Measurements from ENCODE around the gene LRGUK.

- TF ChIP-seq MYC (IDR thresholded peaks at IDR 0.05; ENCODE audit: low read depth, low read length) = no peak
- TF ChIP-seq, protein P1, sequence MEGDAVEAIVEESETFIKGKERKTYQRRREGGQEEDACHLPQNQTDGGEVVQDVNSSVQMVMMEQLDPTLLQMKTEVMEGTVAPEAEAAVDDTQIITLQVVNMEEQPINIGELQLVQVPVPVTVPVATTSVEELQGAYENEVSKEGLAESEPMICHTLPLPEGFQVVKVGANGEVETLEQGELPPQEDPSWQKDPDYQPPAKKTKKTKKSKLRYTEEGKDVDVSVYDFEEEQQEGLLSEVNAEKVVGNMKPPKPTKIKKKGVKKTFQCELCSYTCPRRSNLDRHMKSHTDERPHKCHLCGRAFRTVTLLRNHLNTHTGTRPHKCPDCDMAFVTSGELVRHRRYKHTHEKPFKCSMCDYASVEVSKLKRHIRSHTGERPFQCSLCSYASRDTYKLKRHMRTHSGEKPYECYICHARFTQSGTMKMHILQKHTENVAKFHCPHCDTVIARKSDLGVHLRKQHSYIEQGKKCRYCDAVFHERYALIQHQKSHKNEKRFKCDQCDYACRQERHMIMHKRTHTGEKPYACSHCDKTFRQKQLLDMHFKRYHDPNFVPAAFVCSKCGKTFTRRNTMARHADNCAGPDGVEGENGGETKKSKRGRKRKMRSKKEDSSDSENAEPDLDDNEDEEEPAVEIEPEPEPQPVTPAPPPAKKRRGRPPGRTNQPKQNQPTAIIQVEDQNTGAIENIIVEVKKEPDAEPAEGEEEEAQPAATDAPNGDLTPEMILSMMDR (IDR thresholded peaks at IDR 0.05; ENCODE audit: extremely low read depth in 1 of 2, insufficient read depth in 1 of 2, low read depth in 1 of 2, low read length in 2 of 2) = no peak
- TF ChIP-seq POLR2A (IDR thresholded peaks at IDR 0.05; ENCODE audit: low read depth, low read length) = no peak
- no peak for TF ChIP-seq EZH2 (IDR thresholded peaks at IDR 0.05; ENCODE audit: borderline replicate concordance, low read depth, low read length, severe bottlenecking)
These were observed 57.6 kb downstream of the LRGUK start for GRCh38 chr7:134184767-134185166.
